Heart right ventricle (tissue), 16 donors: Measurements from ENCODE around the gene CEP164. TPM values are rescaled to one million over a fixed set of nuclear protein-coding genes. Genes with fewer than 3 reads are reported as not detected.

Experiments
- ATAC-seq, 8 donors: fragments of 200-7000 bp; cut with Tn5 transposase; one replicate each; pipeline ENCODE4 v1.9.1; 2020; ENCODE audit warnings: mild to moderate bottlenecking in 8 of 8, moderate library complexity in 8 of 8, moderate number of reproducible peaks in 1 of 8
- DNase-seq, 2 donors: peaks; one replicate each; pipeline ENCODE4 v3.0.0-alpha.2; 2020
- H3K27ac ChIP-seq, 10 donors: fragments of 200-600 bp; sonication (generic) in 2 of 10; one replicate each; pipeline versions ENCODE4 v1.5.0 to v1.8.0; 2020 to 2022; ENCODE audit warnings: mild to moderate bottlenecking in 3 of 10
- H3K27me3 ChIP-seq, 7 donors: fragments of 200-600 bp; one replicate each; pipeline ENCODE4 v1.8.0; 2021 to 2022; ENCODE audit warnings: mild to moderate bottlenecking in 2 of 7
- H3K36me3 ChIP-seq, 9 donors: fragments of 200-600 bp; sonication (generic) in 1 of 9; one replicate each; pipeline versions ENCODE4 v1.5.0 to v1.8.0; 2020 to 2022; ENCODE audit warnings: mild to moderate bottlenecking in 2 of 9
- H3K4me1 ChIP-seq, 9 donors: fragments of 200-600 bp; sonication (generic) in 1 of 9; one replicate each; pipeline versions ENCODE4 v1.5.0 to v1.8.0; 2020 to 2022; ENCODE audit warnings: mild to moderate bottlenecking in 4 of 9
- H3K4me3 ChIP-seq, 10 donors: fragments of 200-600 bp; sonication (generic) in 2 of 10; one replicate each; pipeline versions ENCODE4 v1.5.0 to v1.8.0; 2020 to 2022; ENCODE audit warnings: mild to moderate bottlenecking in 7 of 10, moderate library complexity in 2 of 10
- H3K9me3 ChIP-seq, 11 donors: fragments of 200-600 bp in 10 of 11; sonication (generic) in 2 of 11; one replicate each; pipeline versions ENCODE4 v1.5.0 to v1.8.0; 2013 to 2022; ENCODE audit warnings: mild to moderate bottlenecking in 2 of 11, control low read depth in 1 of 11, moderate library complexity in 1 of 11
- CTCF ChIP-seq, 9 donors: fragments of 200-600 bp; sonication (generic) in 2 of 9; IDR thresholded peaks; one replicate each; pipeline versions ENCODE4 v1.5.0 to v1.8.0; 2021 to 2022; ENCODE audit warnings: antibody characterized with exemption in 9 of 9, mild to moderate bottlenecking in 5 of 9, moderate library complexity in 1 of 9
- WGBS, 2 donors: extraction: QIAGEN DNeasy Blood & Tissue Kit; methylation state at CpG; one replicate each; pipeline ENCODE4 v1.1.7; 2013; ENCODE audit warnings: inconsistent platforms in 1 of 2; 5-methylcytosine and 5-hydroxymethylcytosine counted together
- intact Hi-C, 10 donors: fragments of 100-400 bp; cut with DNase I; formaldehyde crosslinking; loops; one replicate each; pipeline versions ENCODE4 v1.11.1 to v1.14.2; 2022
- polyA plus RNA-seq, 2 donors: library from polyadenylated mRNA; stranded (reverse); fragments of 200-250 nt; gene quantifications; one replicate each; pipeline ENCODE4 v1.2.3, GENCODE V29; 2013
- total RNA-seq, 10 donors: library from RNA; stranded (reverse); fragmentation: NEBNext Ultra II Directional in 3 of 10; extraction: Animal tissue kit (Norgen Biotek cat#: 25700) in 3 of 10; gene quantifications; one replicate each; pipeline versions ENCODE4 v1.2.1 to v1.2.4, GENCODE V29; 2021 to 2023
- donor health status: Arrhythmogenic right ventricular cardiomyopathy.
- donor health status: ischemic (EF 13 %, LVEDD 7.1; RV severe dilation, severe dysfunction).
- donor health status: healthy with polysubstance abuse.
- donor health status: DM: no; HTN: yes; CAD: no.
- donor health status: DM: no; HTN: no; CAD: no.
- donor health status: ischemic (EF 25% LVEDD 6.9; RV normal size, moderate dysfunction).
- donor health status: ischemic (EF 25% LVEDD 5.7; RV mildly dilated, moderate dysfunction).
- donor health status: healthy.
- donor health status: DM: yes; HTN: yes; CAD: no.
- donor health status: Ischemic cardiomyopathy.
- donor health status: ischemic (EF 35%, LVEDD 5.7; RV mildly dilated, moderate dysfunction).
- donor health status: nonischemic (EF 11% LVEDD 7.7; RV severe dilation, severe dysfunction).
- donor health status: DM: yes; HTN: yes; CAD: no.
- donor health status: PGD.
- donor health status: ischemic (EF 29% LVEDD 5.4; RV normal size, mild dysfunction).
- donor health status: nonischemic (EF 23%, LVEDD 6.1; RV moderate dilation, normal function).

The CEP164 gene
- total and polyA plus RNA-seq, 12 donors: 3.5 to 17.9 (median 6.6) TPM

- ATAC-seq: no peak
- peaks cover 0 to 30% (median 9%) of the 10 kb centered on the region in 11 donors for H3K9me3 ChIP-seq
- 86 to 88% methylated on average over 15 of the region's 15 CpGs for WGBS, 2 donors
- no peak overlapping the region for H3K4me3 ChIP-seq
- DNase-seq: no peak
- H3K27ac ChIP-seq: no peak overlapping the region
- H3K36me3 ChIP-seq: peaks cover 0 to 7% (median 0%) of the 10 kb centered on the region in 9 donors
- no peaks in the 10 kb centered on the region for H3K27me3 ChIP-seq
- TF ChIP-seq CTCF (IDR thresholded peaks at IDR 0.05): no peak
- intact Hi-C loops: loop anchor here in 1 of 10 donors (10.0 kb wide), 1 partner anchor 588 kb away; no protein-coding TSS in a partner anchor
- no peaks in the 10 kb centered on the region for H3K4me1 ChIP-seq
Measured at GRCh38 chr11:117457031-117457785, 129.6 kb downstream of the CEP164 start.

- no peaks in the 10 kb centered on the region for H3K27me3 ChIP-seq
- peaks cover 0 to 7% (median 0%) of the 10 kb centered on the region in 9 donors for H3K36me3 ChIP-seq
- no peaks in the 10 kb centered on the region for H3K4me1 ChIP-seq
- DNase-seq (no peak), ATAC-seq (no peak)
- intact Hi-C loops: loop anchor here in 1 of 10 donors (10.0 kb wide), 1 partner anchor 587 kb away; no protein-coding TSS in a partner anchor
- no peak for TF ChIP-seq CTCF (IDR thresholded peaks at IDR 0.05)
- H3K9me3 ChIP-seq: peaks cover 0 to 26% (median 9%) of the 10 kb centered on the region in 11 donors
- WGBS, 2 donors: 87 to 90% methylated on average over 9 of the region's 9 CpGs
- no peak overlapping the region for H3K4me3 ChIP-seq
- H3K27ac ChIP-seq: no peak overlapping the region
Measured at GRCh38 chr11:117457835-117458234, 130.2 kb downstream of the CEP164 start.

GRCh38 chr11:117458275-117459122, 130.8 kb downstream of the CEP164 start:
- Histone ChIP-seq H3K9me3 (peaks cover 0 to 20% (median 9%) of the 10 kb centered on the region in 11 donors), H3K27me3 (no peaks in the 10 kb centered on the region), H3K27ac (no peak overlapping the region), H3K4me3 (no peak overlapping the region), H3K4me1 (no peaks in the 10 kb centered on the region), H3K36me3 (peaks cover 0 to 8% (median 0%) of the 10 kb centered on the region in 9 donors)
- ATAC-seq (peak in 1 of 8 donors; percentile 25), DNase-seq (no peak)
- no peak for TF ChIP-seq CTCF (IDR thresholded peaks at IDR 0.05)
- intact Hi-C loops: loop anchor here in 1 of 10 donors (10.0 kb wide), 1 partner anchor 586 kb away; no protein-coding TSS in a partner anchor
- 96 to 97% methylated on average over 22 of the region's 22 CpGs for WGBS, 2 donors
